Glomerular endothelial cell (primary cell): Measurements from ENCODE around the gene HERC2. TPM values are rescaled to one million over a fixed set of nuclear protein-coding genes. Genes with fewer than 3 reads are reported as not detected.

Experiments used
- DNase-seq: peaks from one replicate; pipeline ENCODE4 v3.0.0-alpha.2; 2011; ENCODE audit warnings: low read depth, low spot score; ENCODE audit errors: extremely low read depth
- total RNA-seq: library from RNA; depleted of rRNA; stranded (reverse); fragments of >200 nt; gene quantifications from 2 replicates; pipeline ENCODE4 v1.2.3, GENCODE V29; 2015

HERC2 gene
- total RNA-seq, 1 donor from 2014 or later = 68.9 TPM

DNA sequence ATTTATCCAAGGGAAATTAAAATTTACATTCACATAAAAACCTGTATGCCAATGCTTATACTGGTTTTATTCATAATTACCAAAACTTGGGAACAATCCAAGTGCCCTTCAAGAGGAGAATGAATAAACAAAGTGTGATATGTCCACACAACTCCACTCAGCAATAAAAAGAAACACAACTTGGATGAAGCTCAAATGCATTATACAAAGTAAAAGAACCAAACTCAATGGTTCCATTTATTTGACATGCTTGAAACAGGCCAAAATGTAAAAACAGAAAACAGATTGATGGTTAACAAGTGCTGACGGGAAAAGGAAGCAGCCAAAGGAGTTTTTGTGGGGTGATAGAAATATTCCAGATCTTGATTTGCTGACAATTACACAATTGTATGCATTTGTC, 246.4 kb downstream of the HERC2 start:
- DNase-seq = no peak

DNA sequence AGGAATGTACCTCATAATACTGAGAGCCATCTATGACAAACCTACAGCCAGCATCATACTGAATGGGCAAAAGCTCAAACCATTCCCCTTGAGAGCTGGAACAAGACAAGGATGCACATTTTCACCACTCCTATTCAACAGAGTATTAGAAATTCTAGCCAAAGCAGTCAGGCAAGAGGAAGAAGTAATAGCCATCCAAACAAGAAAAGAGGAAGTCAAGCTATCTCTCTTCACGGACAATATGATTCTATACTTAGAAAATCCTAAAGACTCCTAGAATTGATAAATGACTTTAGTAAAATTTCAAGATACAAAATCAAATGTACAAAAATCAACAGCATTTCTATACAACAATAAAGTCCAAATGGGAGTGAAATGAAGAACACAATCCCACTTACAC, 253.0 kb downstream of the HERC2 start:
- no peak for DNase-seq

DNA sequence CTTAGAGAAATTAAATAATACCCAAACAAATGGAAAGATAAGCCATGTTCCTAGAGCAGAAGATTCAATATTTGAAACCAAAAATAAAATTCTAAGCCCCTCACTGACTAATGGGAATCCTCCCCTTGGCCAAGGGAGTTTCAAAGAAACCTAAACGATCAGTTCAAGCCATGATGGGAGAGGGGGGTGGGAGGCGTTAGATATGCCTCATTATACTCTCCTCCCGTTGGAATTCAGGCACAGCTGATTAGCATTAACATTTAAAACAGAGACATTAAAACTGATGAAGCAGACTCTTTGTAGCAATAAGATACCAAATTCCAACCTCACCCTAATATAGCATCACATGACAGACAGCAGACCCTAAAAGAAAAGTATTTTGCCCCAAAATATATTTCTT, 255.7 kb downstream of the HERC2 start:
- DNase-seq = no peak

Other genes starting within 250 kb of the HERC2 start
- not detected in 2 replicates for gene OCA2, start 222.9 kb downstream of the HERC2 start, total RNA-seq
- gene GOLGA6L24, start 35.9 kb upstream of the HERC2 start, total RNA-seq = not detected in 2 replicates
- not detected in 2 replicates for gene GOLGA8F, start 56.5 kb upstream of the HERC2 start, total RNA-seq
- gene GOLGA8G, start 210.8 kb upstream of the HERC2 start, total RNA-seq = not detected in 2 replicates
- not detected in 2 replicates for gene GOLGA6L25, start 231.4 kb upstream of the HERC2 start, total RNA-seq